Measurements from ENCODE around the gene LIMK2. TPM values are rescaled to one million over a fixed set of nuclear protein-coding genes. Genes with fewer than 3 reads are reported as not detected.

LIMK2 gene
- total RNA-seq, 1 donor from 2014 or later: 92.4 TPM

DNA sequence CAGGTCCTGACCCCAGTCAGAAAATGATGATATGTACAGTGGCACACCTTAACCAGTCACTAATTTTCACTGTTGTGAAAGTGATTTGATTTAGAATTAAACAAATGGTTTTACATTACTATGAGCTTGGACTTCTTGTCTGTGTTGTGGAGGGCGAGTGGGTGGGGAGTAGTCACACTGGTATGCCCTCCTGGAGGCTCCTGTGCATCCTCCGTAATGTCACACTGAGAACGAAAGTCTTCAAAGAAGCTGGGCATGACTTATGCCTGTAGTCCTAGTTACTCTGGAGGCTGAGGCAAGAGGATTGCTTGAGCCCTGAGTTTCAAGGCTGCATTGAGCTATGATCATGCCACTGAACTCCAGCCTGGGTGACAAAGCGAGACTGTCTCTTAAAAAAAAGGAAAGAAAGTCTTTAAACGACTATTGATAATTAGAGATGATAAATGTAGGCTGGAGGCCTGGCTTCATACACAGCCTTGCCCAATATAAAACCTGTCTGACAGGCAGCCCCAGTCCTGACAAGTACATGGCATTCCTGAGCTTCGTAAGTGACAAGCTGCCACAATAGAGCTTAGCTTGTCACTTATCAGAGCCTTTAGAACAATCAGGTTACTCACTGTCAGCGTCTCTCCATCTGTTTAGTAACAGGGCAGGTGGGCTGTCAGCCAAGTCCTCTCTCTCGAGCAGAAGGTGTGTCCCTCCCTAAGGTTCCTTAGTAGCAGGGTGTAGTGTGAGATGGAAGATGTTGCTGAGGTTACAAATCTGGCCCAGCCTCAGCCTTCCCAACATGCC is 5.0 kb upstream of the LIMK2 start:
- Mint-ChIP-seq H3K9me3 (ENCODE audit: unreplicated experiment) (no peaks in the 10 kb centered on the region), H3K4me1 (ENCODE audit: low read depth, unreplicated experiment) (peaks cover 6% of the 10 kb centered on the region), H3K4me3 (ENCODE audit: unreplicated experiment) (no peak overlapping the region), H3K36me3 (ENCODE audit: unreplicated experiment) (no peaks in the 10 kb centered on the region), H3K27ac (ENCODE audit: unreplicated experiment) (peak overlapping the region; percentile 38), H3K27me3 (ENCODE audit: unreplicated experiment) (peaks cover 4% of the 10 kb centered on the region)
- no peak for DNase-seq
- TF ChIP-seq, protein P1, sequence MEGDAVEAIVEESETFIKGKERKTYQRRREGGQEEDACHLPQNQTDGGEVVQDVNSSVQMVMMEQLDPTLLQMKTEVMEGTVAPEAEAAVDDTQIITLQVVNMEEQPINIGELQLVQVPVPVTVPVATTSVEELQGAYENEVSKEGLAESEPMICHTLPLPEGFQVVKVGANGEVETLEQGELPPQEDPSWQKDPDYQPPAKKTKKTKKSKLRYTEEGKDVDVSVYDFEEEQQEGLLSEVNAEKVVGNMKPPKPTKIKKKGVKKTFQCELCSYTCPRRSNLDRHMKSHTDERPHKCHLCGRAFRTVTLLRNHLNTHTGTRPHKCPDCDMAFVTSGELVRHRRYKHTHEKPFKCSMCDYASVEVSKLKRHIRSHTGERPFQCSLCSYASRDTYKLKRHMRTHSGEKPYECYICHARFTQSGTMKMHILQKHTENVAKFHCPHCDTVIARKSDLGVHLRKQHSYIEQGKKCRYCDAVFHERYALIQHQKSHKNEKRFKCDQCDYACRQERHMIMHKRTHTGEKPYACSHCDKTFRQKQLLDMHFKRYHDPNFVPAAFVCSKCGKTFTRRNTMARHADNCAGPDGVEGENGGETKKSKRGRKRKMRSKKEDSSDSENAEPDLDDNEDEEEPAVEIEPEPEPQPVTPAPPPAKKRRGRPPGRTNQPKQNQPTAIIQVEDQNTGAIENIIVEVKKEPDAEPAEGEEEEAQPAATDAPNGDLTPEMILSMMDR (IDR thresholded peaks at IDR 0.05; ENCODE audit: partially characterized antibody, unreplicated experiment): no peak

DNA sequence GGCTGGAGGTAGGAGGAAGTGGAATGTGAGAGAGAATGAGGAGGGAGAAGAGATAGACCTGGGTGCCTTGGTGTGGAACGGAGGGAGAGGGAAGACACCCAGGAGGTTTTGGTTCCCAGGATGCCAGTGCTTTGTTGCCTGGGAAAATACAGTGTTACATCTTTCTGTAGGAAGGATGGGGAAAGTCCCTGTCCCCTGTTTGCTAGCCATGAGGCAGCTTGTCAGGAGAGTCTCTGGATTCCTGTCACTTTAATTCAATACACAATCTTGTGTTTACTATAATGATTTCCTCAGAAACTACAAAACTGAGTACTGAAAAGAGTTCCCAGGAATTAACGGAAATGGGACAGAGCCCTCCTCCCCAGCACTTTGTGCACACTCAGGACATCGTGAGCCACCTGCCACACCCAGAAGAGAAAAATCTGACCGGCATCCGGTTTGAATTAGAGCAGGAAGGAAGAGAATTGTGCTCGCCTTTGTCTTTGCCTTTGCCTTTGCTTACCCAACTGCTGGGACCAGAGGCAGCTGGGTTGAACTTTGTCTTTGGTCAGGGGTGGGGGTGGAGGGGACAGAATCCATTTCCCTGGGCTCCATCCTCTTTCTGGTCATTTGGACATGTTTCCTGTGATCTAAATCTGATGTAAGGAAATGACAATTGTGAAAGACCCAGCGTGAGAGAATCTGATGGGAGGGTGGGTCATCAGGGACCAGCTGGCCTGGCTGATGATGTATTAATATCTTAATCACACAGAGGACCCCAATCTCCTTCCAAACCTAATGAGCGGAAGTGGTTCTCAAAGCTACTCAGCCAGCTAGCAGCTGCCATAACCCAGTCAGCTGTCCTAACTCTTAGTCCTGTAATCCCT is 1.3 kb upstream of the LIMK2 start:
- Mint-ChIP-seq H3K4me1 (ENCODE audit: low read depth, unreplicated experiment) (peaks cover 6% of the 10 kb centered on the region), H3K36me3 (ENCODE audit: unreplicated experiment) (no peaks in the 10 kb centered on the region), H3K27ac (ENCODE audit: unreplicated experiment) (no peak overlapping the region), H3K9me3 (ENCODE audit: unreplicated experiment) (no peaks in the 10 kb centered on the region), H3K27me3 (ENCODE audit: unreplicated experiment) (peaks cover 4% of the 10 kb centered on the region), H3K4me3 (ENCODE audit: unreplicated experiment) (no peak overlapping the region)
- no peak for DNase-seq
- TF ChIP-seq, protein P1 (IDR thresholded peaks at IDR 0.05; ENCODE audit: partially characterized antibody, unreplicated experiment): no peak

DNA sequence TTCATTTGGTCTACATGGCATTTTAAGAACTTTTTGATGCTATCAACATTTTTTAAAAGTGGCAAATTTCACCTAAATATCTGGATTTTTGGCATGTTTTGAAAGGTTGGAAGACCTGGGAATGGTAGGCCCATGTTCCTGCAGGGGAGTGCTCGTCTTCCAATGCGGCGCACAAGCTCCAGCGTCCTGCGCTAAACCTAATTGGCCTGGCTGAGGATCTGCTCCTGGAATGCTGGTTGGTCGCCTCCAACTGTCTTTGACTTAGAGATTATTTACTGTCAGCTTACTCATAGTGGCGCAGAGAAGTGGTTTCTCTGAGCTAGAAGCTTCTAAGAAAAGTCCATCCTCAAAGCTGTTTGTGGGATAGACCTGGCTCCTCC is 626 bp upstream of the LIMK2 start:
- TF ChIP-seq, protein P1 (IDR thresholded peaks at IDR 0.05; ENCODE audit: partially characterized antibody, unreplicated experiment): no peak
- peaks cover 4% of the 10 kb centered on the region for H3K27me3 Mint-ChIP-seq (ENCODE audit: unreplicated experiment)
- H3K27ac Mint-ChIP-seq (ENCODE audit: unreplicated experiment): no peak overlapping the region
- H3K9me3 Mint-ChIP-seq (ENCODE audit: unreplicated experiment): no peaks in the 10 kb centered on the region
- no peaks in the 10 kb centered on the region for H3K36me3 Mint-ChIP-seq (ENCODE audit: unreplicated experiment)
- H3K4me1 Mint-ChIP-seq (ENCODE audit: low read depth, unreplicated experiment): peaks cover 6% of the 10 kb centered on the region
- DNase-seq: no peak
- H3K4me3 Mint-ChIP-seq (ENCODE audit: unreplicated experiment): peak overlapping the region; percentile 71

DNA sequence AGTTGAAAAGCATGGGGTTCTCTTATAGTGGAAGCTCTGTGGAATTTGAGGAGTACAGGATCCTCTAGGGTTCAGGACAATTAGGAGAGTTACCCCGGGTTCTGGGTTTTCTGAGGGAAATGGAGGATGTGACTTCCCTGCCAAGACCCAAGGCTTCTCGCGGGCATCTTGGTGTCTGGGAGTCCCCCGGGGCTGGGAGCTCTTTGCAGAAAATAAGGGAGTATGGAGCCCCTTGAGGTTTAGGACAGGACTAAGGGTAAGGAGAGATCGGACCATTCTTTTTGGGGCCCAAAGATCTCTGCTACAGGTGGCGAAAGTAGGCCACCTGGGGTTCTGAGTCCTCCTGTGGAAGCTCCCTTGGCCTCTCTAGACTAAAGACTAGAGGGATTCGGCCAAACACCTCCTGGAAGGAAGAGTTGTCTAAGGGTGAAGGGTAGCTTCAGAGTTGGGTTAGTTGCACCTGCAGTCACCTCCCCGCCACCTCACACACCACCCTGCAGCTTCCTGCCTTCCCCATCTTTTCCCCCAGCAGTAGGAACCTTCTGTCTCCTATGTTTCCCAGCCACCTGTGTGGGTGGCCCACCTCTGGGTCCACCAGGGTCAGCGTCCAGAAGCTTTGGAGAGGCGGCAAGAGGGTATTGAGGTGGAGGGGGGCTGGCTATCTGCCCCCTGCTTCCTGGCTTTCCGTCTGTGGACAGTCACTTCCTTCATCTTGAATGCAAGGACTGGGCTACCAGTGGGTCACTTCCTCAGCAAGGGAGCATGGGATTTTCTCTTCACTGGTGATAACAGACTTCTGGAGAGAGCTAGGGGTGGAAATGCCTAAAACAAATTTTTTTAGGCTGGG is 908 bp downstream of the LIMK2 start:
- H3K4me1 Mint-ChIP-seq (ENCODE audit: low read depth, unreplicated experiment): peaks cover 10% of the 10 kb centered on the region
- H3K27ac Mint-ChIP-seq (ENCODE audit: unreplicated experiment): peak overlapping the region; percentile 1
- peak overlapping the region; percentile 84 for H3K4me3 Mint-ChIP-seq (ENCODE audit: unreplicated experiment)
- peaks cover 4% of the 10 kb centered on the region for H3K27me3 Mint-ChIP-seq (ENCODE audit: unreplicated experiment)
- no peak for DNase-seq
- TF ChIP-seq, protein P1 (IDR thresholded peaks at IDR 0.05; ENCODE audit: partially characterized antibody, unreplicated experiment): no peak
- H3K9me3 Mint-ChIP-seq (ENCODE audit: unreplicated experiment): no peaks in the 10 kb centered on the region
- H3K36me3 Mint-ChIP-seq (ENCODE audit: unreplicated experiment): no peaks in the 10 kb centered on the region
